OCI-LY1 (cell line): ENCODE data around the gene ZBTB7A.

Source experiments
- H2AFZ ChIP-seq: fragments of 200-600 bp; sonication (generic), shearing (Covaris generic); 2 replicates; pipeline ENCODE4 v1.6.0; 2014; ENCODE audit warnings: antibody characterized with exemption, mild to moderate bottlenecking, low read length
- H3F3A ChIP-seq: fragments of 200-600 bp; sonication (generic), shearing (Covaris generic); 2 replicates; pipeline ENCODE4 v1.6.0; 2014; ENCODE audit warnings: mild to moderate bottlenecking, antibody characterized with exemption, low read length, moderate library complexity; ENCODE audit not compliant: insufficient read depth
- H3K27ac ChIP-seq: fragments of 200-600 bp; sonication (generic); 2 replicates; pipeline ENCODE4 v1.5.1; 2014; ENCODE audit warnings: low read length, mixed run types, mild to moderate bottlenecking, low read depth; ENCODE audit not compliant: poor library complexity, severe bottlenecking
- H3K27me3 ChIP-seq: fragments of 200-600 bp; sonication (generic); 2 replicates; pipeline ENCODE4 v1.6.0; 2014; ENCODE audit warnings: antibody characterized with exemption, mild to moderate bottlenecking, low read length, moderate library complexity; ENCODE audit not compliant: insufficient read depth
- H3K36me3 ChIP-seq: fragments of 200-600 bp; sonication (generic); 2 replicates; pipeline ENCODE4 v1.6.1; 2014; ENCODE audit warnings: mild to moderate bottlenecking, antibody characterized with exemption, low read length, moderate library complexity, mixed read lengths; ENCODE audit not compliant: insufficient read depth
- H3K4me1 ChIP-seq: fragments of 200-600 bp; sonication (generic); 2 replicates; pipeline ENCODE4 v1.5.1; 2014; ENCODE audit warnings: mild to moderate bottlenecking, low read length, moderate library complexity; ENCODE audit not compliant: insufficient read depth, severe bottlenecking
- H3K4me2 ChIP-seq: fragments of 200-600 bp; sonication (generic), shearing (Covaris generic); 2 replicates; pipeline ENCODE4 v1.6.1; 2014; ENCODE audit warnings: low read length
- H3K4me3 ChIP-seq: fragments of 200-600 bp; sonication (generic); 2 replicates; pipeline ENCODE4 v1.5.1; 2014; ENCODE audit warnings: low read length, low read depth, mild to moderate bottlenecking, mixed read lengths; ENCODE audit not compliant: poor library complexity, severe bottlenecking
- H3K79me2 ChIP-seq: fragments of 200-600 bp; shearing (Covaris generic); 2 replicates; pipeline ENCODE4 v1.6.1; 2016; ENCODE audit warnings: mixed run types, low read length, mixed read lengths; ENCODE audit not compliant: insufficient read depth
- H3K9ac ChIP-seq: fragments of 200-600 bp; sonication (generic), shearing (Covaris generic); 2 replicates; pipeline ENCODE4 v1.6.1; 2014; ENCODE audit warnings: mild to moderate bottlenecking, low read length, mixed read lengths
- H3K9me2 ChIP-seq: fragments of 200-600 bp; sonication (generic), shearing (Covaris generic); 2 replicates; pipeline ENCODE4 v1.6.1; 2014; ENCODE audit warnings: low read depth, mild to moderate bottlenecking, low read length, mixed read lengths
- H3K9me3 ChIP-seq: fragments of 200-600 bp; shearing (Covaris generic); 2 replicates; pipeline ENCODE4 v1.6.1; 2014; ENCODE audit warnings: low read length, mixed read lengths
- H4K20me1 ChIP-seq: fragments of 200-600 bp; sonication (generic), shearing (Covaris generic); 2 replicates; pipeline ENCODE4 v1.6.0; 2016; ENCODE audit warnings: mild to moderate bottlenecking, low read length; ENCODE audit not compliant: insufficient read depth
- EZH2 ChIP-seq: fragments of 200-600 bp; sonication (generic), shearing (Covaris generic); IDR thresholded peaks from 2 replicates; pipeline ENCODE4 v1.8.0; 2017; ENCODE audit warnings: borderline replicate concordance, mixed run types, mild to moderate bottlenecking, antibody characterized with exemption, low read length, moderate library complexity, mixed read lengths
- TF ChIP-seq, protein P1 (sequence below): fragments of 200-600 bp; sonication (generic), shearing (Covaris generic); IDR thresholded peaks from 2 replicates; pipeline ENCODE4 v1.5.1; 2017; ENCODE audit warnings: mild to moderate bottlenecking, antibody characterized with exemption, low read length, moderate library complexity, mixed read lengths

The ZBTB7A gene

DNA sequence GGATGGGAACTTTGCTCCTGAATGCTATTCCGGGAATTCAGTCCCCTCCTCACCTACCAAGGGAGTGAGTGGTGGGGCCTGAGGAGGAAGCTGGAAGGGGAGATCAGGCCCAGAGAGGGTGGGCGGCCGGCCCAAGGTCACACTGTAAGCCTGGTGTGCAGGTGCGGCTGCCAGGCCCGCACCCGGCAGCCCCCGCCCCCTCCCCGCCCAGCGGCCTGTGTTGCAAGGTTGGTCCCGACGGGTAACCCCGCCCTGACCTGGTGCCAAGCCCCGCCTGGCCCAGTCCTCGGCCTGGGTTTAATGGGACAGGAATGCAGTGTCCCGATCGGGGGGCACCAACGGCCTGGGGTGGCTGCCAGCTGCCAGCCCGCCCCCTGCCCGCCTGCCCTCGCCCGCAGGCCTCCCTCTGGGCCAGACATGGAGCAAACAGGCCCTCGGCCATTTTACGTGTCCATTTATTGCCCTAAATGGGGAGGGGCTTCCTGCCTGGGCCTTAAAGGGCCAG lies 5.5 kb downstream of the ZBTB7A start:
- Histone ChIP-seq H3K4me1 (peaks cover 54% of the 10 kb centered on the region), H3K9me3 (no peaks in the 10 kb centered on the region), H3K4me3 (peak overlapping the region; percentile 95), H3K36me3 (peaks cover 19% of the 10 kb centered on the region), H3K4me2 (peak overlapping the region; percentile 89), H3K9me2 (no peaks in the 10 kb centered on the region), H2AFZ (no peak overlapping the region), H3F3A (no peaks in the 10 kb centered on the region), H3K9ac (peak overlapping the region; percentile 43), H4K20me1 (no peaks in the 10 kb centered on the region), H3K27ac (peak overlapping the region; percentile 76), H3K27me3 (no peaks in the 10 kb centered on the region), H3K79me2 (peaks cover 76% of the 10 kb centered on the region)
- TF ChIP-seq EZH2, result no peak
- TF ChIP-seq, protein P1, sequence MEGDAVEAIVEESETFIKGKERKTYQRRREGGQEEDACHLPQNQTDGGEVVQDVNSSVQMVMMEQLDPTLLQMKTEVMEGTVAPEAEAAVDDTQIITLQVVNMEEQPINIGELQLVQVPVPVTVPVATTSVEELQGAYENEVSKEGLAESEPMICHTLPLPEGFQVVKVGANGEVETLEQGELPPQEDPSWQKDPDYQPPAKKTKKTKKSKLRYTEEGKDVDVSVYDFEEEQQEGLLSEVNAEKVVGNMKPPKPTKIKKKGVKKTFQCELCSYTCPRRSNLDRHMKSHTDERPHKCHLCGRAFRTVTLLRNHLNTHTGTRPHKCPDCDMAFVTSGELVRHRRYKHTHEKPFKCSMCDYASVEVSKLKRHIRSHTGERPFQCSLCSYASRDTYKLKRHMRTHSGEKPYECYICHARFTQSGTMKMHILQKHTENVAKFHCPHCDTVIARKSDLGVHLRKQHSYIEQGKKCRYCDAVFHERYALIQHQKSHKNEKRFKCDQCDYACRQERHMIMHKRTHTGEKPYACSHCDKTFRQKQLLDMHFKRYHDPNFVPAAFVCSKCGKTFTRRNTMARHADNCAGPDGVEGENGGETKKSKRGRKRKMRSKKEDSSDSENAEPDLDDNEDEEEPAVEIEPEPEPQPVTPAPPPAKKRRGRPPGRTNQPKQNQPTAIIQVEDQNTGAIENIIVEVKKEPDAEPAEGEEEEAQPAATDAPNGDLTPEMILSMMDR, result no peak

DNA sequence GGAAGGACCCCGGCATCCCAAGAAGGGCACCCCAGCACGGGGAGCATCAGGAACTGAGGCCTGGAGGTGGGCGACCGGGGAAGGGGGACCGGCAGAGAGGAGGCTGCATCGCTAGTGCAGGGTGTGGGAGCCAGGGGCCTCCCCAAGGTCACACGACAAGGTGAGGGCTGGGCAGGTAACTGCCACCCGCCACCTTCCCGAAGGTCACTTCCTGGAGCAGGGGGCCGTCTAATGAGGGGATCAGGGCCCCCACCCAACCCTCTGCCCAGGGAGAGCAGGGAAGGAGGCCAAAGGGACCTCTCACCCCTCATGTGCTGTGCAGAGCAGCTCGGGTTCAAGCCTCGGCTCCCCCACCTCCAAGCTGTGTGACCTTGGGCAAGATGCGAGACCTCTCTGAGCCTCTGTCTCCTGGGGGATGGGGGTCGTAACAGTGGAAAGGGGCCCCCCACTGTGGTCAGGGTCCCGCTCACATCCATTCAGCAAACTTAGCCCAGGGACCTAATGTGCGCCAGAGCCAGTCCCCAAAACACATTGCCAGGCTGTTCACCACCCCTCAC lies 6.0 kb downstream of the ZBTB7A start:
- no peaks in the 10 kb centered on the region for H3K27me3 ChIP-seq
- peaks cover 54% of the 10 kb centered on the region for H3K4me1 ChIP-seq
- TF ChIP-seq EZH2, result no peak
- TF ChIP-seq, protein P1, result no peak
- H3K79me2 ChIP-seq, result peaks cover 81% of the 10 kb centered on the region
- no peak overlapping the region for H2AFZ ChIP-seq
- H3F3A ChIP-seq, result no peaks in the 10 kb centered on the region
- H3K4me2 ChIP-seq, result peak overlapping the region; percentile 89
- H3K9ac ChIP-seq, result peak overlapping the region; percentile 43
- H3K4me3 ChIP-seq, result peak overlapping the region; percentile 95
- H3K36me3 ChIP-seq, result peaks cover 25% of the 10 kb centered on the region
- peak overlapping the region; percentile 72 for H3K27ac ChIP-seq
- no peaks in the 10 kb centered on the region for H3K9me3 ChIP-seq
- H3K9me2 ChIP-seq, result no peaks in the 10 kb centered on the region
- H4K20me1 ChIP-seq, result no peaks in the 10 kb centered on the region

DNA sequence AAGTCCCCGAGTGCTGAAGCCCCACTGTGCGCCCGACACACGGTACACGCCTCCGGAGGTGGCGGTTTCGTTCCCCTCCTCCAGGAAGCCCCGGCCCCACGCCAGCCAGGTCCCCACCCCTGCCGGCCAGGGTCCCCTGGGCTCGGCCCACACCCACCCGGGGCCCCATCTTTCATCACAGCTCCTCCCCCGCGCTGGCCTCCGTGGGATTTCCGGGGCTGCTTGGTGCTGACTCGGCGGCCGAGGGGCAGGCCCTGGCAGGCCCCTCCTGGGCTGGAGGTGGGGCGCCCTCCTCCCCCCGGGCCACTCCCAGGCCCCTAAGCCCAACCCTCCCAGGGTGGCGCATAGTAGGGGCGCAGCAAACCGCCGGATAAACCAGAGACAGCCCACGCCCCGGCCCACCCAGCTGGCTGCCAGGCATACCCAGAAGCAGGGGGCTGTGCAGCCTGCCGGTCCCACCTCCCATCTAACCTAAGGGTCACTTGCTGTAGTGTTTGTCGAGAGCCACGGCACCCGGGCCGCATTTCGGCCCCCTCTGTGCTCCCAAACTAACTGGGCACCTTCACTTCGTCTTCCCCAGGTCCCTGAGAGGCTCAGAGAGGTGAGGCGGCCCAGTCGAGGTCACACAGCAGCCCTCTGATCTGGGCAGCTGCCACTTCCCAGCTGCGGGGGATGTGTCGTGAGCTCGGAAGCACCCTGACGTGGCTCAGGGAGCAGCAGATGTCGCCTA lies 6.6 kb downstream of the ZBTB7A start:
- Histone ChIP-seq H3F3A (no peaks in the 10 kb centered on the region), H3K4me1 (peaks cover 54% of the 10 kb centered on the region), H3K27ac (peak overlapping the region; percentile 72), H3K27me3 (no peaks in the 10 kb centered on the region), H3K79me2 (peaks cover 82% of the 10 kb centered on the region), H3K4me2 (peak overlapping the region; percentile 89), H3K9ac (peak overlapping the region; percentile 43), H3K4me3 (peak overlapping the region; percentile 95), H4K20me1 (no peaks in the 10 kb centered on the region), H3K9me2 (no peaks in the 10 kb centered on the region), H3K36me3 (peaks cover 30% of the 10 kb centered on the region), H2AFZ (no peak overlapping the region), H3K9me3 (no peaks in the 10 kb centered on the region)
- TF ChIP-seq, protein P1, result no peak
- no peak for TF ChIP-seq EZH2
